ENCODE data around the gene TMPRSS6. TPM values are rescaled to one million over a fixed set of nuclear protein-coding genes. Genes with fewer than 3 reads are reported as not detected.

The TMPRSS6 gene
- total RNA-seq, 4 donors from 2014 or later: not detected

- TF ChIP-seq, protein P1, sequence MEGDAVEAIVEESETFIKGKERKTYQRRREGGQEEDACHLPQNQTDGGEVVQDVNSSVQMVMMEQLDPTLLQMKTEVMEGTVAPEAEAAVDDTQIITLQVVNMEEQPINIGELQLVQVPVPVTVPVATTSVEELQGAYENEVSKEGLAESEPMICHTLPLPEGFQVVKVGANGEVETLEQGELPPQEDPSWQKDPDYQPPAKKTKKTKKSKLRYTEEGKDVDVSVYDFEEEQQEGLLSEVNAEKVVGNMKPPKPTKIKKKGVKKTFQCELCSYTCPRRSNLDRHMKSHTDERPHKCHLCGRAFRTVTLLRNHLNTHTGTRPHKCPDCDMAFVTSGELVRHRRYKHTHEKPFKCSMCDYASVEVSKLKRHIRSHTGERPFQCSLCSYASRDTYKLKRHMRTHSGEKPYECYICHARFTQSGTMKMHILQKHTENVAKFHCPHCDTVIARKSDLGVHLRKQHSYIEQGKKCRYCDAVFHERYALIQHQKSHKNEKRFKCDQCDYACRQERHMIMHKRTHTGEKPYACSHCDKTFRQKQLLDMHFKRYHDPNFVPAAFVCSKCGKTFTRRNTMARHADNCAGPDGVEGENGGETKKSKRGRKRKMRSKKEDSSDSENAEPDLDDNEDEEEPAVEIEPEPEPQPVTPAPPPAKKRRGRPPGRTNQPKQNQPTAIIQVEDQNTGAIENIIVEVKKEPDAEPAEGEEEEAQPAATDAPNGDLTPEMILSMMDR (IDR thresholded peaks at IDR 0.05; ENCODE audit: low read depth): no peak
Observed at GRCh38 chr22:37077802-37078448, 31.6 kb downstream of the TMPRSS6 start.

DNA sequence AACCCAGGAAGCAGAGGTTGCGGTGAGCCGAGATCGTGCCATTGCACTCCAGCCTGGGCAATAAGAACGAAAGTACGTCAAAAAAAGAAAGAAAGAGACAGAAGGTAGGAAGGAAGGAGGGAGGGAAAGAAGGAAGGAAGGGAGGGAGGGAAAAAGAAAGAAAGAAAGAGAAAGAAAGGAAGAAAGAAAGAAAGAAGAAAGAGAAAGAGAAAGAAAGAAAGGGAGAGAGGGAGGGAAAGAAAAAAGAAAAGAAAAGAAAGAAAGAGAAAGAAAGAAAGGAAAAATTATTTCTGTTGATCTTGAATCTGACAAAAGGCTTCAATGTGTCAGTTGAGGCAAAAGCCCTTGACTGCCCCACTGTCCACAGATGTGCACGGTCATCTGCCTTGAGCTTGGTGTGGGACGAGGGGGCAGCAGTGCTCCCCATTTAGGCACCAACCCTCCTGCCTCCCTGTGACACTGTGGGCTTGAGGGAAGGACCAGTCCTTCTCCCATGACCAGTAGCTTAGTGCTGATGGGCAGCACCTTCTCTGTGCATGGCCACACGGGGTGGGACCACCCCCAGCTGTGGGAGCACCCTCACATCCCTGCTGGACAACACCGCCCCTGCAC is 33.6 kb downstream of the TMPRSS6 start:
- TF ChIP-seq, protein P1 (IDR thresholded peaks at IDR 0.05; ENCODE audit: low read depth): no peak

DNA sequence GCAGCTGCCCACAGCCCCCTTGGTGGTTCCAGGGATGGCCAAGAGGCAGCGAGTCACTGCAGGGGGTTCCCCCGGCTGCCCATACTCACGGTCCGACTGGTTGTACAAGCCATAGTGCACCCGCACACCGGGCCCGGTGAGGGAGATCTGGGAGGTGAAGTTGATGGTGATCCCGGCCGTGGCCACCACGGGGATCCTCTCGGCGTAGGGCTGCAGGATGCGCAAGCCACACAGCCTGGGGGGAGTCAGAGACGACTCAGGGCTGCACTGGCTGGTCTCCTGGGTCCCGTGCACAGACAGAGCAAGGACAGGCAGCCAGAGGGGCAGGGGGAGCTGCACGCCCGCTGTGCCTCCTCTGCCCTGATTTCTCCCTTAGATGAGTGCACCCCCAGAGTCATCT is 34.5 kb downstream of the TMPRSS6 start:
- TF ChIP-seq, protein P1 (IDR thresholded peaks at IDR 0.05; ENCODE audit: low read depth): no peak

GRCh38 chr22:37074537-37074936 is 35.0 kb downstream of the TMPRSS6 start:
- TF ChIP-seq, protein P1 (IDR thresholded peaks at IDR 0.05; ENCODE audit: low read depth): no peak

DNA sequence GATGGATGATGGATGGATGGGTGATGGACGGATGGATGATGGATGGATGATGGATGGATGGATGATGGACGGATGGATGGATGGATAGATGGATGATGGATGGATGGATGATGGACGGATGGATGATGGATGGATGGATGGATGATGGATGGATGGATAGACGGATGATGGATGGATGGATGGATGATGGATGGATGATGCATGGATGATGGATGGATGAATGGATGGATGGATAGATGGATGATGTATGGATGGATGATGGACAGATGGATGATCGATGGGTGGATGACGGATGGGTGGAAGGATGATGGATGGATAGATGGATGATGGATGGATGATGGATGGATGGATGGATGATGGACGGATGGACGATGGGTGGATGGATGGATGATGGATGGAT is 36.8 kb downstream of the TMPRSS6 start:
- TF ChIP-seq, protein P1 (IDR thresholded peaks at IDR 0.05; ENCODE audit: low read depth): no peak

DNA sequence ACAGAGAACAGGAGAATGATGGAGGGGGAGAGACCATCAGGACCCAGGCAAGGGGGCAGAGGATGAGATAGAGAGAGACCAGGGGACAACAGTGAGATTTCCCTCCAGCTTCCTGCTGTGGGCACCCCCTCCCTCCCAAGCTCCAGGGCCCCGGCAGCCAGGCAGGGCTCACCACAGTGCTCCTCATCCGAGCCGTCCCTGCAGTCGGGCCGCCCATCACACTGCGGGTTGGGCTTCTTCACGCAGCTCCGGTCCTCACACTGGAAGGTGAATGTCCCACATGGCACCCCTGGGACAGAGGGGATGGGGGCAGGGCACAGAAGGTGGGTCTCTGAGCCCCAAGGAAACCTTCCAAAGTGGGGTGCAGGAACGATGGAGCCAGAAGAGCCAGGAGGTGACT is 38.8 kb downstream of the TMPRSS6 start:
- TF ChIP-seq, protein P1 (IDR thresholded peaks at IDR 0.05; ENCODE audit: low read depth): no peak

- TF ChIP-seq, protein P1 (IDR thresholded peaks at IDR 0.05; ENCODE audit: low read depth): no peak
Observed at GRCh38 chr22:37070334-37070733, 39.2 kb downstream of the TMPRSS6 start.

All from subcutaneous adipose tissue (tissue), 4 donors.